Skeletal muscle cell (primary cell): ENCODE results near the gene SLC6A9.

Source experiments
- DNase-seq: peaks from one replicate; pipeline ENCODE4 v3.0.0-alpha.2; 2010; ENCODE audit warnings: low read depth
- H3K4me3 ChIP-seq: 2 replicates; pipeline ENCODE4 v1.5.1; 2011; ENCODE audit warnings: low read depth, mild to moderate bottlenecking, control low read depth, low read length, moderate library complexity

SLC6A9 gene

GRCh38 chr1:44031252-44032169 lies at the start of gene SLC6A9:
Gene SLC6A9 (minus strand): TSS chr1:44031462. CDS start chr1:44024277, 7,185 bp downstream.
- DNase-seq = peak; percentile 55
- H3K4me3 ChIP-seq = peak within 1 kb of the TSS; percentile 88

- H3K4me3 ChIP-seq = no peak overlapping the region
- DNase-seq = no peak
Observed at GRCh38 chr1:44079566-44079965, 48.3 kb upstream of the SLC6A9 start.

GRCh38 chr1:44078104-44078503 lies 46.8 kb upstream of the SLC6A9 start:
- no peak overlapping the region for H3K4me3 ChIP-seq
- DNase-seq = no peak

DNA sequence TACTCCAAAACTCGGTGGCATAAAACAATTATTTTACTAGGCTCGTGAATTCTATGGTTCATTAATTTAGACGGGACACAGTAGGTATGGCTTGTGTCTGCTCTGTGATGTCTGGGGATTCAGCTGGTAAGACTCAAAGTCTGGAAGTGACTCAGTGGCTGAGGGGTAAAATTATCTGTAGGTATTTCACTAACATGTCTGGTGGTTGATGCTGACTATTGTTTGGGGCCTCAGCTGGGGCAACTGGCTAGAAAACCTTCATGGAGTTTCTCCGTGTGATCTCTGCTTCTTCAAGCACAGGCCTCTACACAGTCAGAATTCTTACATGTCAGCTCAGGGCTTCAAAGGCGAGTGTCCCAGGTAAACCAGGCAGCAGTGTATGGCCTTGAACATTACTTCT lies 46.2 kb upstream of the SLC6A9 start:
- H3K4me3 ChIP-seq = no peak overlapping the region
- no peak for DNase-seq

DNA sequence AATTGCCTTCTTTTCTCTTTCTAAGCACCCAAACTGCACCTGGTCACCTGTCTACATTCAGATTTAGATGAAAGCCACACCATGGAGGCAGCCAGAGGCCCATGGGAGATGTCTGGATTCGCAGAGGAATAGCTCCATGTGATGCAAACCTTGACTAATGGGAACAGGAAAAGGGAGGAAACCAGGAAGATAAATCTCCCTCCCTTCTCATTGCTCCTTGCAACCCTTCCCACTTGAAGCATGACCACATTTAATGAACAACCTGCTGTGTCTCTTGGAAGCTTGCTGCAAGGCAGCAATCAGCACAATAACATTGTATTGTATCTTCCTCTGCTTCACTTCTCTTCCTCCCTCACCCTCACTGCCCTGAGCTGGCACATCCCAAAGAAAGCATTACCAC lies 44.8 kb upstream of the SLC6A9 start:
- no peak overlapping the region for H3K4me3 ChIP-seq
- DNase-seq = no peak

DNA sequence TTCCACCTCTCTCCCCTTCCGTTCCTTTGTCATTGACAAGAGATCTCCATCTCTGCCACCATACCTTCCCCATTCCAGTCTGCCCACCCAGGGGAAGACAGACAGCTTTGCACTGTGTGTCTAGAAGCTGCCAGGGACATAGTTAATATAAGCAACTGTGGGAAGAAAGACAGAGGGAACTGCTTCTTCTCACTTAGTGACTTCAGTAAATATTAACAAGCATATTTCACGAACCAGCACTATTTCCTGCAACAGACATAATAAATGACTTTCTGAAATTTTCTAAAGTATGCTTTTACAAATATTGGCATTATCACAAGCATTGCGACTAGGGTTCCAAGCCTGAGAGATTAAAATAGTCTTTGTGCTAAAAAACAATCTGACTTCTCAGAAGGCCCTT lies 43.2 kb upstream of the SLC6A9 start:
- DNase-seq = no peak
- no peak overlapping the region for H3K4me3 ChIP-seq

- DNase-seq = no peak
- H3K4me3 ChIP-seq = no peak overlapping the region
Observed at GRCh38 chr1:44073528-44073927, 42.3 kb upstream of the SLC6A9 start.

DNA sequence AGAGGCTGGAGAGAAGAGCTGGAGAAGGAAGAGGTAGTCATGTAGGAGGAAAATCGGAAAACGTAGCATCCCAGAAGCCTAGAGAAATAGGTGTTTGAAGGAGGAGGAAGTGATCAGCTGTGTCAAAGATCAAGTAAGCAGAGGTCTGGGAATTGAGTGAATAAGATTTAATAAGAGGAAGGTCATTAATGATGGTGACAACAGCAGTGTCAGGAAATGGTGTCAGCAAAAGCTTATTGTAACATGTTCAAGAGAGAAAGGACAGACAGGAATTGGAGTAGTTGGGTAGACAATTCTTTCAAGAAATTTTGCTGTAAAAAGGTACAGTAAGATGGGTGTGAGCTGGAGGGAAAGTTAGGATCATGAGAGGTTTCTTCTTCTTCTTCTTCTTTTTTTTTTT lies 41.6 kb upstream of the SLC6A9 start:
- no peak overlapping the region for H3K4me3 ChIP-seq
- DNase-seq = no peak

DNA sequence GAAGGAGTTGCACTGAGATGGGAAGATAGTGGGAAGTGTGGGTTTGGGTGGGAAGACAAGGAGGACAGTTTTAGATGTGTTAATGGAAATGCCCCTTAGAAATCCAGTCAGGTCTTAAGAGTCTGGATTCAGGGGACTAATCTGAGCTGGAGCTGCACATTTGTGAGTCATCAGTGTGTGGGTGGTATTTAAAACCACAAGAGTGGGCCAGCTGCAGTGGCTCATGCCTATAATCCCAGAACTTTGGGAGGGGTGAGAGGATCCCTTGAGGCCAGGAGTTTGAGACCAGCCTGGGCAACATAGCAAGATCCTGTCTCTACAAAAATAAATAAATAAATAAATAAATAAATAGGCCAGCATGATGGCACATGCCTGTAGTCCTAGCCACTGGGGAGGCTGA lies 40.9 kb upstream of the SLC6A9 start:
- no peak overlapping the region for H3K4me3 ChIP-seq
- DNase-seq = peak; percentile 90

DNA sequence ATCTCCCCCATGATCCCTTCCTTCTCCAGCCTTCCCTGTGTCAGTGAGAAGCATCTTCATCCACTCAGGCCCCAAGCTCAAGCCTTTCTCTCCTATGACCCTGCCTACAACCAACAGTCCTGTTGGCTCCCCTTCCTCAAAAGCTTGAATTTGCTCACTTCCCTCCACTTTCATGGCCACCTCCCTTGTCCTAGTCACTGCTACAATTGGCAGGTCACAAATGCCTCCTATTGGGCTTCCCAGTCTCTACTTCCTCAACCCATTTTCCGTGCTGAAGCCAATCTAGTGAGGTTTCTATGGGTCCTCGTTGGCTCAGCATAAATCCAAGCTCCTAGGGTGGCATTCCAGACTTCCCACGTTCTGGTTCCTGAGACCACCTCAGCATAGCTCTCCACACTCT lies 40.2 kb upstream of the SLC6A9 start:
- DNase-seq = no peak
- no peak overlapping the region for H3K4me3 ChIP-seq

DNA sequence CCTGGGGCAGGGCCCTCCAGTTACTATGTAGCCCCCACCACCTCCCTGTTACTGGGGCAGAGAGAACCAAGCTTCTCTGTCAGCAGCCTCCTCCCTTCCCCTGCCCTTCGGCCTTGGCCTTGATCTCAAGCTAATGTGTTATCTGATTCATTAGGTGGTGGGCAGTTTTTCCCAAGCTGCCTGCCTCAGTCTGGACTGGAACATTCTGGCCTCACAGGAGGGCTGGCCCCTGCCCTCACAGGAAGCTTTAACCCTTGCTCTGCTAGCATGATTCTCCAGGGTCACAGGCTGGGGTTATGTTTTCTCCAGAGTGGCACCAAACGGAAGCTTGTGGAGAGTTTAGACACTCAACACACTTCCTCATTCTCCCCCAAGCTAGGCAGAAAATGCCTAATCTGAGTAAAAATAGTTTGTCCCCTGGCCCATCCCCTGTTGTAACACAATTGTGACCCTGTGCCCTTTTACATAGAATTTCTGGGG lies 37.2 kb upstream of the SLC6A9 start:
- no peak overlapping the region for H3K4me3 ChIP-seq
- DNase-seq = no peak

DNA sequence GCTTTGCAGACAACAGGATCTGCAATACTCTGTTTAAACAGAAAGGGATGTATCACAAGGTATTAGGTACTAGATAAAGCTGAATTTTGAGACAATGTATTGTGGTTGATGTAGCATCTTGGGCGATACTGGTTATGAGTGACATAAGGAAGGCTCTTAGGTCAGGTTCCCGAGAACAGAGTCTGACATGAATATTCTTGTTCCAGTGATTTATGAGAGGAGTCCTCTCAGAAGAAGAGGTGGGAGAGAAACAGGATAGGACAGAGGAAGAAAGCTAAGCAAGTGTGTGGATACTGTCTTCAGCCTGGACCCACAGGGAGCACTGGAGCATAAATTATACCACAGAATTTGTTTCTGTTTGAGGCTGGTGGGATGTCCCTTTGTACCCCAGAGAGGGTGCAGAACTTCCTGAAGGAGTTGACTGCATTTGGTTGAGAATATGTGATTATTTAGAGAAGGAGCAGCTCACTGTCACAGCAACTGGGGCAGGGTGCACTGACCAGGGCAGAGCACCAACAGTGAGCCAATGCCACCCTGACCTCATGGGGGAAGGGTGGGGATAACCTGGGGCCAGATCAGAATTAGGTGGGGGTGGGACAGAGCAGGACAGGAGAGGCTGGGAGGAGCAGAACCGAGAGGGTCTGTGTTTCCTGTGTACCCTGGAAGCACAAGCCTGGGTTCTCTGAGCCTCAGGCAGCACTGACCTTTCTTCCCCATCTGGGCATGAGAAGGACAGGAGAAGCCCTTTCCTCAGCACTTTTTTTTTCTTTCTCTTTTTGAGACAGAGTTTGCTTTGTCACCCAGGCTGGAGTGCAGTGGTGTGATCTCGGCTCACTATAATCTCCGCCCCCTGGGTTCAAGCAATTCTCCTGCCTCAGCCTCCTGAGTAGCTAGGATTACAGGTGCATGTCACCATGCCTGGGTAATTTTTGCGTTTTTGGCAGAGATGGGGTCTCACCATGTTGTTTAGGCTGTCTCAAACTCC lies 36.3 kb upstream of the SLC6A9 start:
- no peak for DNase-seq

DNA sequence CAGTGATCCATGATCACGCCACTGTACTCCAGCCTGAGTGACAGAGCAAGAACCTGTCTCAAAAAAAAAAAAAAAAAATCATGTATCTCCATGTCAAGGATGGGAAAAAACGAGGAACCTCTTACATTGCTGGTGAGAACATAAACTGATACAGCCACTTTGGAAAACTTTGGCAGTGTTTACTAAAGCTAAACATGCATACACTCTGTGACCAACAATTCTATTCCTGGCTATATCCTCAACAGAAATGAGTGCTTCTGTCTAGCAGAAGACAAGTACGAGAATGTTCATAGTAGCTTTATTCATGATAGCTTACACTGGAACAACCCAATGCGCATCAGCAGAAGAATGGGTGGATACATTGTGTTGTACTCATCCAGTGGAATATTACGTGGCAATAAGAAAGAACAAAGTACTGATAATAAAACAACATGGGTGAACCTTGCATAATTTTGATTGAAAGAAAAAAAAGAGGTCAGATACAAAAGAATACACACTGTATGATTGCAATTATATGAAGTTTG lies 31.5 kb upstream of the SLC6A9 start:
- DNase-seq = no peak
- no peak overlapping the region for H3K4me3 ChIP-seq

More for the DNA sequence above, 36.3 kb upstream of the SLC6A9 start:
- H3K4me3 ChIP-seq = no peak overlapping the region

DNA sequence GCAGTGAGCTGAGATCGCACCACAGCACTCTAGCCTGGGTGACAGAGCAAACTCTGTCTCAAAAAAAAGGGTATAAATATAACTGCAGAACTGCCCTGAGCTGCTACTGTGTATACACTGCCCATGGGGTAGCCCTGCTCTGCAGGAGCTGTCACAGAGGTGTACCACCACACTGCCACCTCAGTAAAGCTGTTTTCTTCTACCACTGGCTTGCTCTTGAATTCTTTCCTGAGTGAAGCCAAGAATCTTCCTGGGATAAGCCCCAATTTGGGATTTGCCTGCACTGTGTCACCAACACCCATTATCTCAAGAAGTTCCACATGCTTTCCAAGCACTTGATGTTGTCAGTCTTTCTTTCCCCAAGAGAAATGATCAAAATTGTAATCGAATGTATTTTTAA lies 30.6 kb upstream of the SLC6A9 start:
- no peak overlapping the region for H3K4me3 ChIP-seq
- no peak for DNase-seq

DNA sequence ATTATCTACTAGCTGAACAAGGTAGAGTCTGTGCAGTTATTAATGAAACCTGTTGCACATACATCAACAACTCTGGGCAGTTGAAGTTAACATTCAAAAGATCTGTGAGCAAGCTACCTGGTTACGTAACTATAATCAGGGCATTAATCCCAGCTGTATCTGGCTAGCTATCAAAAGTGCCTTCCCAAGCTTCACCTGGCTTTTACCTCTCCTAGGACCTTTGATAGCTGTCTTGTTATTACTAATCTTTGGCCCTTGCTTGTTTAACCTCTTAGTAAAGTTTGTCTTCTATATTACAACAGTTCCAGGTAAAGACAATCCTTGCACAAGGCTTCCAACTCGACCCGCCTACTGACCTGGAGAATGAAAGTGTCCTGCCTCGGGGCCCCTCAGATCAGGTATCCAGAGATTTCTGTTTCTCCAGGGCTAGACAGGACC lies 29.6 kb upstream of the SLC6A9 start:
- DNase-seq = no peak
- no peak overlapping the region for H3K4me3 ChIP-seq

DNA sequence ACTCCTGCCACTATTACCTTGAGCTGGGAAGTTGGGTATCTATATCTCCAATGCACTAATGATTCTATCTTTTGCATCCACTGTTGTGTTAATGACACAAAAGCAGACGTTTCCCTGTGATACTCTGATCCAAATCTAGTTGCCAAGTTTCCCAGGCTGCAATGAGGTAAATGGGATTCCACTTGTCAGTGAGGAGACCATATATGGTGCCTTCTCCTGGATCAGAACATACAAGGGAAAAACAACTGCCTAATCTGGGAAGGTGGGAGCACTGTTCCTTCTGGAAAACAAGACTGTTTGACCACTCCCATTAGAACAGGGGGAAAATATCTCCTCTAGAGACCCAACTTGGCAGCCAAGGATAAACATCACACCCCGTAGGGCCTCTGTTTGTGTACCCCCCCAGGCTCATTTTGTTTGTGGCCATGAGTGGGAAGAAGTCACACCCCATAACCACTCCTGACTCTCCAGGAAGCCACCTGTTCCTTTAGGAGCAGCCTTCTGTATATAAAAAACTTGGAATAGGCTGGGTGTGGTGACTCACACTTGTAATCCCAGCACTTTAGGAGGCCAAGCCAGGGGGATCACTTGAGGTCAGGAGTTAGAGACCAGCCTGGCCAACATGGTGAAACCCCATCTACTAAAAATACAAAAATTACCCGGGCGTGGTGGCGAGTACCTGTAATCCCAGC lies 28.5 kb upstream of the SLC6A9 start:
- DNase-seq = no peak
- H3K4me3 ChIP-seq = no peak overlapping the region

GRCh38 chr1:44059212-44059611 lies 27.9 kb upstream of the SLC6A9 start:
- DNase-seq = no peak
- no peak overlapping the region for H3K4me3 ChIP-seq

GRCh38 chr1:44057293-44057692 lies 26.0 kb upstream of the SLC6A9 start:
- no peak for DNase-seq
- H3K4me3 ChIP-seq = no peak overlapping the region

- no peak for DNase-seq
- H3K4me3 ChIP-seq = no peak overlapping the region
Observed at GRCh38 chr1:44053394-44053793, 22.1 kb upstream of the SLC6A9 start.
